Neutrophil (primary cell): ENCODE results near the gene TPRG1.

ENCODE experiments used
- H3K27ac ChIP-seq: fragments of 200-600 bp; sonication (generic); 2 replicates; pipeline ENCODE4 v1.5.1; 2016; ENCODE audit warnings: mild to moderate bottlenecking, moderate library complexity
- H3K27me3 ChIP-seq: fragments of 200-600 bp; sonication (generic); 2 replicates; pipeline ENCODE4 v1.6.0; 2016; ENCODE audit warnings: mild to moderate bottlenecking
- H3K36me3 ChIP-seq: fragments of 200-600 bp; sonication (generic); 2 replicates; pipeline ENCODE4 v1.5.1; 2017
- H3K4me1 ChIP-seq, 2 experiments: fragments of 200-600 bp in 1 of 2; sonication (generic) in 1 of 2; 1 replicate in 1 of 2; 2 replicates in 1 of 2; pipeline versions ENCODE4 v1.5.1 to v1.6.1; 2013 to 2016; ENCODE audit warnings: low read depth in 1 of 2, low read length in 1 of 2, mild to moderate bottlenecking in 1 of 2, moderate library complexity in 1 of 2; ENCODE audit not compliant: control insufficient read depth in 1 of 2, insufficient read depth in 1 of 2
- H3K4me3 ChIP-seq, 2 experiments: fragments of 200-600 bp in 1 of 2; sonication (generic) in 1 of 2; 1 replicate in 1 of 2; 2 replicates in 1 of 2; pipeline ENCODE4 v1.5.1; 2013 to 2016; ENCODE audit warnings: low read depth in 1 of 2, low read length in 1 of 2, mild to moderate bottlenecking in 1 of 2, moderate library complexity in 1 of 2
- H3K9me3 ChIP-seq: fragments of 200-600 bp; sonication (generic); 2 replicates; pipeline ENCODE4 v1.5.1; 2016
- TF ChIP-seq, protein P1 (sequence below): fragments of 200-600 bp; sonication (generic); IDR thresholded peaks from 2 replicates; pipeline ENCODE4 v1.5.1; 2016; ENCODE audit warnings: antibody characterized with exemption

Gene TPRG1

DNA sequence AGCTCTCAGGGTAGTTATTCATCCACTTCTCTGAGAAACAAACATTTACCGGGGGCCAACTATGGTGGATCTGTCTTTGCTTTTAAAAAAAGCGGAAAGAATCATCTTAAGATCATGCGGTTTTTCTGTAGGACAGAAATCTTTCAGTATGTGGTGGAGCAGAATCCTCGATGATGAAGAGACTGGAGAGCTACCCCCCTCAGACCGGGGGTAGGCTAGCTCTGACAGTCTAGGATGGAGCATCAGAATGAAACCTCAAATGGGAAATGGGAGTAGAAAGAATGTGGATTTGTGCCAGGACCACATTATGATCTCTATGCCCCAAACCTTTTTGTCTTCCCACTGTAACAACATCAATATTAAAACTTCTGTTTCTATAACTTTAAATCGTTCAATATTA, 30.3 kb downstream of the TPRG1 start:
- TF ChIP-seq, protein P1, sequence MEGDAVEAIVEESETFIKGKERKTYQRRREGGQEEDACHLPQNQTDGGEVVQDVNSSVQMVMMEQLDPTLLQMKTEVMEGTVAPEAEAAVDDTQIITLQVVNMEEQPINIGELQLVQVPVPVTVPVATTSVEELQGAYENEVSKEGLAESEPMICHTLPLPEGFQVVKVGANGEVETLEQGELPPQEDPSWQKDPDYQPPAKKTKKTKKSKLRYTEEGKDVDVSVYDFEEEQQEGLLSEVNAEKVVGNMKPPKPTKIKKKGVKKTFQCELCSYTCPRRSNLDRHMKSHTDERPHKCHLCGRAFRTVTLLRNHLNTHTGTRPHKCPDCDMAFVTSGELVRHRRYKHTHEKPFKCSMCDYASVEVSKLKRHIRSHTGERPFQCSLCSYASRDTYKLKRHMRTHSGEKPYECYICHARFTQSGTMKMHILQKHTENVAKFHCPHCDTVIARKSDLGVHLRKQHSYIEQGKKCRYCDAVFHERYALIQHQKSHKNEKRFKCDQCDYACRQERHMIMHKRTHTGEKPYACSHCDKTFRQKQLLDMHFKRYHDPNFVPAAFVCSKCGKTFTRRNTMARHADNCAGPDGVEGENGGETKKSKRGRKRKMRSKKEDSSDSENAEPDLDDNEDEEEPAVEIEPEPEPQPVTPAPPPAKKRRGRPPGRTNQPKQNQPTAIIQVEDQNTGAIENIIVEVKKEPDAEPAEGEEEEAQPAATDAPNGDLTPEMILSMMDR = no peak
- Histone ChIP-seq H3K4me1 (no peaks in the 10 kb centered on the region), H3K9me3 (no peaks in the 10 kb centered on the region), H3K4me3 (no peak overlapping the region), H3K27me3 (peaks cover 22% of the 10 kb centered on the region), H3K27ac (no peak overlapping the region), H3K36me3 (no peaks in the 10 kb centered on the region)

- H3K9me3 ChIP-seq = no peaks in the 10 kb centered on the region
- no peaks in the 10 kb centered on the region for H3K36me3 ChIP-seq
- H3K4me3 ChIP-seq = no peak overlapping the region
- TF ChIP-seq, protein P1 = no peak
- peaks cover 22% of the 10 kb centered on the region for H3K27me3 ChIP-seq
- H3K27ac ChIP-seq = no peak overlapping the region
- no peaks in the 10 kb centered on the region for H3K4me1 ChIP-seq
Observed at GRCh38 chr3:189202583-189202982, 30.8 kb downstream of the TPRG1 start.

DNA sequence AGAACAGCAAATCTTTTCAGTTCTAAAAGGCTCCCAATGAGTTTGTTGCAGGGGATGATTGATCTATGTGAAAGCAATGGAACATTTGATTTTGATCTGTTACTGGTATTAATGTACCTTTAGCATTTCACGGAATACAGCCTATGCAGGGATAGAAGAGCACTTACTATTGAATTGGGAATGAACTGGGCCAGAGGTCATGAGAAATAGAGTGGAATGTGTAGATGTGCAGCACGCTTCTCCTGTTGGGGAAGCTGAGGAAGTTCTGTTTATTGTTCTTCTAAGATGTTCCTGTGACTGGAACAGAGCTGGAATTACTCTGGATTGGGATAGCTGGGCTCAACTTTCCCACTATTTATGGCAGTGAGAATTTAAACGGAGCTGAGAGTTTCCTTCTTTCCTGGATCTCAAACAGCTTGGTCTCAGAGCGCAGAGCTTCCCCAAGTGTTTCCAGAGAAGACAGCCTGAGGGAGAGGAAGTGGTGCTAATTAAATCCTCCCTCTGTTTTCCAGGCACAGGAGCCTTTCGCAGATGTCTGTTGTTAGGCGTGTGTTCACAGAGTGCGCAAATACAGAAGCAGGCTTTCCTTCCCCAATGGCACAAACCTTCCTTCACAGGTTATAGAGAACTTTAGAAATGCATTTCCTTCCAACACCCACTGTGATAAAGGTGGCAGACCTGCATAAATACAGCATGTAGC, 32.5 kb downstream of the TPRG1 start:
- Histone ChIP-seq H3K9me3 (no peaks in the 10 kb centered on the region), H3K36me3 (no peaks in the 10 kb centered on the region), H3K27ac (no peak overlapping the region), H3K27me3 (peaks cover 22% of the 10 kb centered on the region), H3K4me3 (no peak overlapping the region), H3K4me1 (no peaks in the 10 kb centered on the region)
- TF ChIP-seq, protein P1 = no peak

GRCh38 chr3:189204937-189205336, 33.2 kb downstream of the TPRG1 start:
- Histone ChIP-seq H3K27me3 (peaks cover 22% of the 10 kb centered on the region), H3K4me1 (no peaks in the 10 kb centered on the region), H3K4me3 (no peak overlapping the region), H3K9me3 (no peaks in the 10 kb centered on the region), H3K27ac (no peak overlapping the region), H3K36me3 (no peaks in the 10 kb centered on the region)
- TF ChIP-seq, protein P1 = no peak

GRCh38 chr3:189210251-189210770, 38.5 kb downstream of the TPRG1 start:
- Histone ChIP-seq H3K4me1 (no peaks in the 10 kb centered on the region), H3K36me3 (no peaks in the 10 kb centered on the region), H3K27me3 (no peaks in the 10 kb centered on the region), H3K9me3 (no peaks in the 10 kb centered on the region), H3K27ac (no peak overlapping the region), H3K4me3 (no peak overlapping the region)
- TF ChIP-seq, protein P1 = no peak
